Upper lobe of left lung (tissue), 6 donors: ENCODE data around the gene BROX. TPM values are rescaled to one million over a fixed set of nuclear protein-coding genes. Genes with fewer than 3 reads are reported as not detected.
A peak's percentile ranks its signal among the peaks of the same experiment; 100 is the strongest.

Experiments used
- ATAC-seq, 2 donors: fragments of 200-7000 bp; cut with Tn5 transposase; one replicate each; pipeline ENCODE4 v1.9.1; 2022; ENCODE audit warnings: mild to moderate bottlenecking in 2 of 2, moderate library complexity in 2 of 2; ENCODE audit not compliant: low FRiP score in 2 of 2
- DNase-seq, 2 donors: peaks; one replicate each; pipeline ENCODE4 v3.0.0-alpha.2; 2019 to 2020
- H3K27ac ChIP-seq, 4 donors: fragments of 200-600 bp; sonication (generic); one replicate each; pipeline ENCODE4 v1.5.1; 2016 to 2019
- H3K27me3 ChIP-seq, 4 donors: fragments of 200-600 bp; sonication (generic); one replicate each; pipeline ENCODE4 v1.5.1; 2017 to 2019
- H3K36me3 ChIP-seq, 4 donors: fragments of 200-600 bp; sonication (generic); one replicate each; pipeline ENCODE4 v1.5.1; 2016 to 2019
- H3K4me1 ChIP-seq, 4 donors: fragments of 200-600 bp; sonication (generic); one replicate each; pipeline ENCODE4 v1.5.1; 2018 to 2019
- H3K4me3 ChIP-seq, 4 donors: fragments of 200-600 bp; sonication (generic); one replicate each; pipeline ENCODE4 v1.5.1; 2017 to 2019; ENCODE audit warnings: mild to moderate bottlenecking in 2 of 4, moderate library complexity in 1 of 4
- H3K9me3 ChIP-seq, 4 donors: fragments of 200-600 bp; sonication (generic); one replicate each; pipeline ENCODE4 v1.5.1; 2018 to 2019
- EP300 ChIP-seq, 4 donors: sonication (generic); formaldehyde crosslinking; IDR thresholded peaks; one replicate each; pipeline ENCODE4 v1.5.1; 2017; ENCODE audit warnings: antibody characterized with exemption in 4 of 4, control low read depth in 2 of 4
- POLR2A ChIP-seq, 4 donors: fragments of 450-650 bp; IDR thresholded peaks; one replicate each; pipeline ENCODE4 v1.5.1; 2016 to 2017; ENCODE audit warnings: antibody characterized with exemption in 4 of 4, mild to moderate bottlenecking in 2 of 4
- POLR2AphosphoS5 ChIP-seq, 2 donors: sonication (generic); formaldehyde crosslinking; IDR thresholded peaks; one replicate each; pipeline ENCODE4 v1.5.1; 2017; ENCODE audit warnings: antibody characterized with exemption in 2 of 2
- WGBS, 2 donors: methylation state at CpG; one replicate each; pipeline ENCODE4 v1.1.5; 2017 to 2018; 5-methylcytosine and 5-hydroxymethylcytosine counted together
- total RNA-seq, 6 donors: library from RNA; depleted of rRNA in 4 of 6; stranded (reverse); fragments of >200 nt in 4 of 6; gene quantifications; one replicate each; pipeline versions ENCODE4 v1.1.0 to v1.2.1, GENCODE V29; 2016 to 2021
- TF ChIP-seq, protein P1 (sequence below), 6 experiments: fragments of 450-650 bp in 4 of 6; fragments of 200-600 bp in 2 of 6; sonication (generic) in 2 of 6; IDR thresholded peaks; one replicate each; pipeline ENCODE4 v1.5.1; 2016 to 2019; ENCODE audit warnings: antibody characterized with exemption in 6 of 6
- donor health status: DM: no; HTN: no; CAD: no; lungs with moderate emphysema.
- donor health status: DM: no; HTN: yes; CAD: no; lungs with severe emphysema.

Gene BROX
- total RNA-seq, 6 donors from 2014 or later, result 21.0 to 74.0 (median 41.2) TPM

DNA sequence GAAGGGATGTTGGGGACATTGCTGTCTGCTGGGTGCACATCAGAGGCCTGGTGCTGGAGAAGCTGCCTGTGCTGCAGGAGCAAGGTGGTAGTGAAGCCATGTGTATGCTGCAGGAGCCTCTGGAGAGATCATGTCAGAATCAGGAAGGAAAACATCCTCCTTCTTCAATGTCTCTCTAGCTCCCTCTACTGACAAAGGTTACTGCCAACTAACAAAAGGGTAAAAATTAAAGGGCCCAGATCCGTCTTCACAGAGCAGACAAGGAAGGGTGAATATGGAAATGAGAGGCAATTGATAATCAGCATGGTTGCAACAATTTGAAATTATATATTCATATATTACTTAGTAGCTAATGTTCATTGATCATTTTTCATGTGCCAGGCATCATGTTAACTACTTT, 56.8 kb downstream of the BROX start:
- WGBS, 2 donors, result 81 to 85% methylated on average over 1 of the region's 1 CpG
- Histone ChIP-seq H3K27me3 (no peaks in the 10 kb centered on the region), H3K27ac (no peak overlapping the region), H3K36me3 (no peaks in the 10 kb centered on the region), H3K9me3 (peaks cover 0 to 9% (median 8%) of the 10 kb centered on the region in 4 donors), H3K4me1 (peaks cover 0 to 10% (median 2%) of the 10 kb centered on the region in 4 donors), H3K4me3 (no peak overlapping the region)
- TF ChIP-seq POLR2AphosphoS5 (IDR thresholded peaks at IDR 0.05) (no peak), POLR2A (IDR thresholded peaks at IDR 0.05) (no peak), EP300 (IDR thresholded peaks at IDR 0.05) (no peak)
- TF ChIP-seq, protein P1, sequence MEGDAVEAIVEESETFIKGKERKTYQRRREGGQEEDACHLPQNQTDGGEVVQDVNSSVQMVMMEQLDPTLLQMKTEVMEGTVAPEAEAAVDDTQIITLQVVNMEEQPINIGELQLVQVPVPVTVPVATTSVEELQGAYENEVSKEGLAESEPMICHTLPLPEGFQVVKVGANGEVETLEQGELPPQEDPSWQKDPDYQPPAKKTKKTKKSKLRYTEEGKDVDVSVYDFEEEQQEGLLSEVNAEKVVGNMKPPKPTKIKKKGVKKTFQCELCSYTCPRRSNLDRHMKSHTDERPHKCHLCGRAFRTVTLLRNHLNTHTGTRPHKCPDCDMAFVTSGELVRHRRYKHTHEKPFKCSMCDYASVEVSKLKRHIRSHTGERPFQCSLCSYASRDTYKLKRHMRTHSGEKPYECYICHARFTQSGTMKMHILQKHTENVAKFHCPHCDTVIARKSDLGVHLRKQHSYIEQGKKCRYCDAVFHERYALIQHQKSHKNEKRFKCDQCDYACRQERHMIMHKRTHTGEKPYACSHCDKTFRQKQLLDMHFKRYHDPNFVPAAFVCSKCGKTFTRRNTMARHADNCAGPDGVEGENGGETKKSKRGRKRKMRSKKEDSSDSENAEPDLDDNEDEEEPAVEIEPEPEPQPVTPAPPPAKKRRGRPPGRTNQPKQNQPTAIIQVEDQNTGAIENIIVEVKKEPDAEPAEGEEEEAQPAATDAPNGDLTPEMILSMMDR (IDR thresholded peaks at IDR 0.05), result no peak
- ATAC-seq (no peak), DNase-seq (no peak)

DNA sequence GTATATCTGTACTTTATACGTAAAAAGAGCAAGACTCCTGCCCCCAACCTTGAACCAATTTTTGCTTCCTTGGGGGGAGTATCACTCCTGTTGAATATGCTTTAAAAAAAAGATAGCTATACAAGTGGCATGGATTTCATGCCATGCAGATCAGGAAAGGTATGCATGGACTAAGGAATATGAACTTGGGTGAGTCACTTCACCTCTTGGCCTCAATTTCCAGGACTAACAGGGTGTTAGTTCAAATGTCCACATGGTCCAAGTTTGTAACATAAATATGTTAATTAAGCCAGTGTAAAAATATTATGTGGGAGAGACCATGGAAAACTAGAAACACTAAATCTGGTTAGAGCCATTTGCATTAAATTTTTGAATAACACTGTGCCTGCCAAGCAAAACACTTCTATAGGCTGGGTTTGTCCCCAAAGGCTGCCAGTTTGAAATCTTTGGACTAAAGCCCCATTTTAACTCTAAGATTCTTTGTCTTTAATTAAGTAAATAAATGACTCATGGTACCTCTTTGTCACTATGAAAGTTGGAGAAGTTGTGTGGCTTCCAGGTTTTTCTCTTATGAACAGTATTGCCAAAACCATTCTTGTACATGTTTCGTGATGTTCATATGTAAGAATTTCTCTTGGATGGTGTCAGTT, 57.7 kb downstream of the BROX start:
- TF ChIP-seq, protein P1 (IDR thresholded peaks at IDR 0.05), result no peak
- no peak for TF ChIP-seq EP300 (IDR thresholded peaks at IDR 0.05)
- TF ChIP-seq POLR2AphosphoS5 (IDR thresholded peaks at IDR 0.05), result no peak
- no peak for TF ChIP-seq POLR2A (IDR thresholded peaks at IDR 0.05)
- Histone ChIP-seq H3K4me1 (peaks cover 0 to 10% (median 2%) of the 10 kb centered on the region in 4 donors), H3K27ac (peak overlapping the region in 1 of 4 donors; percentile 57), H3K36me3 (no peaks in the 10 kb centered on the region), H3K27me3 (no peaks in the 10 kb centered on the region), H3K9me3 (peaks cover 0 to 9% (median 8%) of the 10 kb centered on the region in 4 donors), H3K4me3 (no peak overlapping the region)
- 84 to 91% methylated on average over 2 of the region's 2 CpGs for WGBS, 2 donors
- no peak for DNase-seq
- ATAC-seq, result no peak

DNA sequence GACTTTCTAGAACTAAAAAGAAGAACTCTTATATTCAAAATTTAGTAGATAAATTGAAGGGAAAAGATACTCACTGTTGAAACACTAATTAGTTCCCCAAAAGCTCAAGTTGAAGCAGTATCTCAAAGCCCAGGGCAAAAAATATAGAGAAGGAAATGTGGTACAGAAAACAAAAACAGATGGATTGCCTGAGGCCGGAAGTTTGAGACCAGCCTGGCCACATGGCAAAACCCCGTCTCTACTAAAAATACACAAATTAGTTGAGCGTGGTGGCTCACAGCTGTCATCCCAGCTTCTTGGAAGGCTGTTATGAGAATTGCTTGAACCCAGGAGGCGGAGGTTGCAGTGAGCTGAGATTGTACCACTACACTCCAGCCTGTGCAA, 60.6 kb downstream of the BROX start:
- TF ChIP-seq, protein P1 (IDR thresholded peaks at IDR 0.05), result no peak
- TF ChIP-seq EP300 (IDR thresholded peaks at IDR 0.05) (no peak), POLR2A (IDR thresholded peaks at IDR 0.05) (no peak), POLR2AphosphoS5 (IDR thresholded peaks at IDR 0.05) (peak in 1 of 2 donors; percentile 33)
- peak in 1 of 2 donors; percentile 40 for ATAC-seq

DNA sequence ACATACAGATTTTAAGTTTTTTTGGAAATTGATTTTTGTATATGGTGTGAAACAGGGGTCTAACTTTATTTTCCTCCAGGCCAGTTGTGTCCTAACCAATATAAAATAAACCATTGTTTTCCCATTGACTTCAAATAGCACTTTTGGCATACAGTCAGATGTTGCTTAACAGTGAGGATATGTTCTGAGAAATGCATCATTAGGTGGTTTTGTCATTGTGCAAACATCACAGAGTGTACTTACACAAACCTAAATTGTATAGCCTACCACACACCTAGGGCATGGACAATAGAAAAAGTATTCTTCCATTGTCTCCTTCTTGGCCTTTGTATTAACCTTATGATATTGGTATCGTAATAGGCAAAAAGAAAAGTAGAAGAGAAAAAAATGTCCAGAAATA, 65.1 kb downstream of the BROX start:
- H3K4me3 ChIP-seq, result no peak overlapping the region
- no peak for DNase-seq
- 86 to 93% methylated on average over 1 of the region's 1 CpG for WGBS, 2 donors
- H3K27me3 ChIP-seq, result no peaks in the 10 kb centered on the region
- no peak for ATAC-seq
- H3K36me3 ChIP-seq, result no peaks in the 10 kb centered on the region
- TF ChIP-seq, protein P1 (IDR thresholded peaks at IDR 0.05), result no peak
- TF ChIP-seq POLR2AphosphoS5 (IDR thresholded peaks at IDR 0.05), result peak in 1 of 2 donors; percentile 47
- TF ChIP-seq POLR2A (IDR thresholded peaks at IDR 0.05), result no peak
- peak in 1 of 4 donors; percentile 59 for TF ChIP-seq EP300 (IDR thresholded peaks at IDR 0.05)
- H3K27ac ChIP-seq, result no peak overlapping the region
- peaks cover 0 to 13% (median 2%) of the 10 kb centered on the region in 4 donors for H3K4me1 ChIP-seq
- no peaks in the 10 kb centered on the region for H3K9me3 ChIP-seq

More for the DNA sequence above, 60.6 kb downstream of the BROX start:
- Histone ChIP-seq H3K4me3 (peak overlapping the region in 3 of 4 donors; percentile 10 to 34 (median 28)), H3K36me3 (no peaks in the 10 kb centered on the region), H3K27ac (peak overlapping the region; percentile 44 to 77 (median 72)), H3K27me3 (no peaks in the 10 kb centered on the region), H3K4me1 (peaks cover 0 to 18% (median 5%) of the 10 kb centered on the region in 4 donors), H3K9me3 (peaks cover 0 to 9% (median 8%) of the 10 kb centered on the region in 4 donors)
- DNase-seq, result no peak
- 49 to 55% methylated on average over 4 of the region's 4 CpGs for WGBS, 2 donors

DNA sequence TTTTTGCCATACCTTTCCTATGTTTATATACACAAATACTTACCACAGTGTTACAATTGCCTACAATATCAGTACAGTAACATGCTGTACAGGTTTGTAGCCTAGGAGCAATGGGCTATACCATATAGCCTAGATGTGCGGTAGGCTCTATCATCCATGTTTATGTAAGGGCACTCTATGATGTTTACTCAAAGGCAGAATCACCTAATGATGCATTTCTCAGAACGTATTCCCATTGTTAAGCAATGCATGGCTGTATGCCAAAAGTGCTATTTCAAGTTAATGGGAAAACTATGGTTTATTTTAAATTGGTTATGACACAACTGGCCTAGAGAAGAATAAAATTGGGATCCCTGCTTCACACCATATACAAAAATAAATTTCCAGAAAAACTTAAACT, 65.6 kb downstream of the BROX start:
- ATAC-seq, result no peak
- no peaks in the 10 kb centered on the region for H3K9me3 ChIP-seq

More for the DNA sequence above, 65.6 kb downstream of the BROX start:
- no peak for DNase-seq
- no peak overlapping the region for H3K4me3 ChIP-seq
- no peaks in the 10 kb centered on the region for H3K27me3 ChIP-seq
- H3K36me3 ChIP-seq, result no peaks in the 10 kb centered on the region
- H3K4me1 ChIP-seq, result peaks cover 0 to 11% (median 2%) of the 10 kb centered on the region in 4 donors
- WGBS, 2 donors, result 29 to 35% methylated on average over 2 of the region's 2 CpGs
- H3K27ac ChIP-seq, result no peak overlapping the region
- TF ChIP-seq POLR2A (IDR thresholded peaks at IDR 0.05) (no peak), POLR2AphosphoS5 (IDR thresholded peaks at IDR 0.05) (no peak), EP300 (IDR thresholded peaks at IDR 0.05) (no peak)
- TF ChIP-seq, protein P1 (IDR thresholded peaks at IDR 0.05), result no peak
